Central memory CD8-positive, alpha-beta T cell (primary cell): ENCODE measurements around the gene PRKN.

ENCODE experiments used
- ATAC-seq: fragments of 150-1000 bp; cut with Tn5 transposase; replicated peaks from 2 replicates; pipeline ENCODE4 v1.10.0; 2022; ENCODE audit warnings: mild to moderate bottlenecking, moderate FRiP score, moderate number of reproducible peaks; ENCODE audit not compliant: poor library complexity, severe bottlenecking; ENCODE audit errors: extremely low read depth
- DNase-seq, 2 donors: peaks; one replicate each; pipeline ENCODE4 v3.0.0; 2021; ENCODE audit warnings: low spot score in 2 of 2
- H3K27ac Mint-ChIP-seq: one replicate; pipeline ENCODE4 v1.8.0; 2022; ENCODE audit warnings: low read depth, mild to moderate bottlenecking, moderate library complexity, mixed read lengths
- H3K27me3 Mint-ChIP-seq: one replicate; pipeline ENCODE4 v1.8.0; 2022; ENCODE audit warnings: mixed read lengths
- H3K36me3 Mint-ChIP-seq: one replicate; pipeline ENCODE4 v1.8.0; 2022; ENCODE audit warnings: mild to moderate bottlenecking, moderate library complexity, mixed read lengths; ENCODE audit not compliant: insufficient read depth
- H3K4me1 Mint-ChIP-seq: one replicate; pipeline ENCODE4 v1.8.0; 2022; ENCODE audit warnings: mixed read lengths
- H3K4me3 Mint-ChIP-seq: one replicate; pipeline ENCODE4 v1.8.0; 2022; ENCODE audit warnings: mild to moderate bottlenecking, moderate library complexity, mixed read lengths
- H3K9me3 Mint-ChIP-seq: one replicate; pipeline ENCODE4 v1.8.0; 2022; ENCODE audit warnings: mixed read lengths

Gene PRKN

DNA sequence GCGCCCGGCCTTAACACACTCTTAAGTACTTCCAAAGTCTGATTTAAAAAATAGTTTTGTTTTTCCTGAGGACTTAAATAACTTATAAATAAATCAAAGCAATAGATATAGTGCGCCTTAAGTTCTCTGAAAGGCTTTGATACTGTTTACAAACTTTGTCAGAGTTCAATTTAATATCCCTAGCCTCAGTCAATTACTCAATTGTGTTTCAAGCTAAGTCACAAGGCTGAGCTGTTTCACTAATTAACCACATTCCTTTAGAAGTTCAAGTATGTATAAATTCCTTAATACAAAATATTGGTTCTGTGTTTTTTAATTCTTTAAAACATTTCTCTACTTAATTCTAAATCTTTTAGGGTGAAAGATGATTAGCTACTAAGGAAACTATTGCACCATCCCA, 1275.3 kb downstream of the PRKN start:
- H3K4me3 Mint-ChIP-seq: no peak overlapping the region
- H3K36me3 Mint-ChIP-seq: no peaks in the 10 kb centered on the region
- DNase-seq (no peak), ATAC-seq (no peak)
- H3K27me3 Mint-ChIP-seq: no peaks in the 10 kb centered on the region
- no peaks in the 10 kb centered on the region for H3K4me1 Mint-ChIP-seq
- no peaks in the 10 kb centered on the region for H3K9me3 Mint-ChIP-seq
- no peak overlapping the region for H3K27ac Mint-ChIP-seq

DNA sequence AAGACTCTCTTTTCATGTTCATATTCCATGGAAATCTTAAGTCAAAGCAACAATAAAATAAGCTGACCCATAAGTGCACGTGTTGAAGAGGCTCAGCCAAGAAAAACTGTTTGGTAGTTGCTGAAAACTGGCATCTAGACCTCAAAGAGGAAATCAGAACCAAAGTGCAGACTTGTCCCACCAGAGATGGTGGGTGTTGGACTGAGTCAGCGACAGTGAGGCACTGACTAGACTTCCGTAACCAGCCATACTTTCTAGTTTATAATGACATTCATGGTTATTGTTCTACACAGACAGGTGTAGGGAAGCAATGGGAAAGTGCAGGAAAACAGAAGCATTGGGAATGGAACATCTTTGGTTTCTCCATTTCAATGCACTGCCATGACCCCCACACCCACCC, 1278.0 kb downstream of the PRKN start:
- Mint-ChIP-seq H3K27me3 (no peaks in the 10 kb centered on the region), H3K27ac (no peak overlapping the region), H3K4me3 (no peak overlapping the region), H3K9me3 (no peaks in the 10 kb centered on the region), H3K4me1 (no peaks in the 10 kb centered on the region), H3K36me3 (no peaks in the 10 kb centered on the region)
- DNase-seq: no peak
- ATAC-seq: no peak

DNA sequence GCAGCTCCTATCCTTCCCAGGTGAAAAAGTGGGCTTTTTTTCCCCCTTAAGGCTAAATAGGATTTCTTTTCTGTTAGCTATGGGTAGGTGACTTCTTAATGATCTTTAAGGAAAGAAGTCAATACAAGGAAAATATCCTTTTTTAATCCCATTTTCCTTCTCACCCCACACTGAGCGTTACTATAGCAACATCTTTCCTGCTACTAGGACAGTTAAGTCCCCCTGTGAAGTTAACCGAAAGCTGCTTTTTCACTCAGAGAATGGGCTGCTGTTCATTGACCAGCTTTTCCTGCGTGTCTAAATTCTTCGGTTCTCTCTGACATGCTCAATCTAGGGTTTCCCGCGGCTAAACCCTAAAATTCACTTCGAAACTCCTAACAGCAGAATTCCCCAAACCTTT, 1280.6 kb downstream of the PRKN start:
- Mint-ChIP-seq H3K27ac (no peak overlapping the region), H3K4me3 (no peak overlapping the region), H3K4me1 (no peaks in the 10 kb centered on the region), H3K27me3 (no peaks in the 10 kb centered on the region), H3K36me3 (no peaks in the 10 kb centered on the region), H3K9me3 (no peaks in the 10 kb centered on the region)
- ATAC-seq (no peak), DNase-seq (no peak)

DNA sequence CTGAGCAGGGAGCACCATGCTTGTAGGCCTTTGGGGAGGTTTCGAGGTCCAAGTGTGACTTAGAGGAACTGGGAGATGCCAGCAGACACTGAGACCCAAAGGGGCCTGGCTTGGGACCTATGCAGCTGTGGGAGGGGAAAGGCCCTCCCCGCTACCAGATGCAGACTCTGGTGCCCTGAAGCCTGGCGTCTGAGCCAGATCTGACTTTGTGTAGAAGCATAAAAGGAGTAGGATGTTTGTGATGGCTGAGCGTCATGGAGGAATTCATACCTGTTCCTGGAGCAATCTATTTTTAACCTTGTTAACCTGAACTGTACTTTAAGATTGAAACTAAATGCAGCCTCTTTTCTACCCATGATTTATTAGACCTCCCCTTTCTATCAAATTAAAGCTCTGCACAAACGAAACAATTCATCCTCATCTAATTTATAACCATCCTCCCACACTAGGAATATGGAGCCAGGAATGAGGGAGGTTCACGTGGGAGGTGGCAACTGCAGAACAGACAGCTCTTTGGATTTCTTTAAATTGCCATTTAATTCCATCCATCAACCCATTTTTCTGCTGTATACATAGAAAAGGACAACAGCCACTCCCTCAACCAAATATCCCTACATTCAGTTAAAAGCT, 1281.2 kb downstream of the PRKN start:
- Mint-ChIP-seq H3K4me3 (no peak overlapping the region), H3K27ac (no peak overlapping the region), H3K36me3 (no peaks in the 10 kb centered on the region), H3K4me1 (no peaks in the 10 kb centered on the region), H3K9me3 (no peaks in the 10 kb centered on the region), H3K27me3 (no peaks in the 10 kb centered on the region)
- no peak for DNase-seq
- ATAC-seq: no peak

DNA sequence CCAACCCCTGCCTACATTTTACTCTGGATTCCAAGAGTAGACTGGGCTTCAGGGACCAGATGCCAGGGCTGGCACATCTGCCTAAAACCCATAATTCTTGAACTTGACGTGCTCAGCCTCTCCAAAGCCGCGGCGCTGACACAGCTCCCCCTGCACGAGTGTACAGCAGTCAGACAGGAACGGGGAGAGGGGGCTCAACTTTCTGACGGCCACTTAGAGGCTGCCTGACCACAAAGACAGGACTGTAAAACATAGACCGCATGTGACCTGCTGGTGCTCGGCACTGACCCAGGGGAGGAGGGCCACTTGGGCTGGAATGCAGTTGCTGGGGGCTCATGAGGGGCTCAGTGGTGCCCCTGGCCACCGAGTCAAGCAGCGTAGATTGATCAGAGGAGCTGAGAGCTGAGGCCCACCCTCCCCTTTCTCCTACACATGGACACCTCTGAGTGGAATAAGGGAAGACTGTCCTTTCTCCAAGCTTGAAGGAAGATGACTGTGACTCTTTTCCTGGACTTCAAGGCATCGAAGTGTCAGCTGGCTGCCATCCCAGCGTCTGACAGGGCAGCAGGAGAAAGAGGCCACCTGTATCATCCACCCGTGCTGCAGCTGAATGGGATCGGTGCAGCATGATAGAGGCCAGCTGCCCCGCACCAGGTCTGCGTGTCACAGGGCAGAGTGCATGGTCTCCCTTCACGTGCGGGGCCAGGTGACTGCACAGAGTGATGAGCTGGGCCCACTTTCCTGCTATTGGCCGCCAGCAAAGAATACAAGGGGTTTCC, 1282.4 kb downstream of the PRKN start:
- Mint-ChIP-seq H3K9me3 (no peaks in the 10 kb centered on the region), H3K4me3 (no peak overlapping the region), H3K27me3 (no peaks in the 10 kb centered on the region), H3K4me1 (no peaks in the 10 kb centered on the region), H3K27ac (no peak overlapping the region), H3K36me3 (no peaks in the 10 kb centered on the region)
- DNase-seq (no peak), ATAC-seq (no peak)

DNA sequence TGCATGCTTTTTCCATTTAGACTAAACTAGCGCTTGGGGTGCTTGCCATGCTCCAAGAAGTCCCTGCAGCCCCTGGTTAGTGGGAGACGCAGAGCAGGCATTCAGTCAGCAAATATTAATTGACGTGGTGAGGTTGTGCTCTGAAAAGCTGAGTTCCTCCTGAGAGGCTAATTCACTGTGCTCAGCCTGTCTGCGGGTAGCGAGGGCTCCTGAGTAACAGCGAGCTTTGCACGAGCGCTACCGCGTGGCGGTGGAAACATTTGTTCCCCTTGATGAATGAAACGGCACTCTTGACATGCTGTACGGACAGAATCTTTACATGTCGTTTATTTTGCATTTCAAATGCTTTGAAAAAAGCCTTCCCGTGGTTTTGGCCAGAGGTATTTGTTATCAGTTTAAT, 1283.1 kb downstream of the PRKN start:
- DNase-seq (no peak), ATAC-seq (no peak)
- H3K4me3 Mint-ChIP-seq: no peak overlapping the region

DNA sequence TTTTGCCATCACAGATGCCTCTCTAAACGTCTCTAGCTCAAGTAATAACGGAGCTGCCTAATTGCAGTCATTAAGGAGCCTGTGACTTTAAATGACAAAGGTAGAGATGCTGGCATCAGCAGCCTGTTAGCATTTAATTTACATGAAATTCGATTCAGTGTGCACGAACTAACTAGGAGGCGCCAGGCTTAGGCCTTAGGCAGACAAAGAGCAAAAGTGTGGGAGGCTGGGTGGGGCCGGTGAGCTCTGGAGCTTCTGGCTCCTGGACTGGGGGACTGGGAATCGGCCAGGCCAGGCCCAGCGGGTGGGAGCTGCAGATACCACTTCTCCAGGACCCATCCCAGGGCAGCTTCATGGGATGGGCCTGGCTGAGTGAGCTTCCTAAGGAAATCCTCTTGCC, 1283.7 kb downstream of the PRKN start:
- Mint-ChIP-seq H3K27me3 (no peaks in the 10 kb centered on the region), H3K4me1 (no peaks in the 10 kb centered on the region), H3K36me3 (no peaks in the 10 kb centered on the region), H3K27ac (no peak overlapping the region), H3K4me3 (no peak overlapping the region), H3K9me3 (no peaks in the 10 kb centered on the region)
- no peak for DNase-seq
- ATAC-seq: no peak

More for the DNA sequence above, 1283.1 kb downstream of the PRKN start:
- no peaks in the 10 kb centered on the region for H3K27me3 Mint-ChIP-seq
- H3K9me3 Mint-ChIP-seq: no peaks in the 10 kb centered on the region
- no peak overlapping the region for H3K27ac Mint-ChIP-seq
- no peaks in the 10 kb centered on the region for H3K36me3 Mint-ChIP-seq
- H3K4me1 Mint-ChIP-seq: no peaks in the 10 kb centered on the region

DNA sequence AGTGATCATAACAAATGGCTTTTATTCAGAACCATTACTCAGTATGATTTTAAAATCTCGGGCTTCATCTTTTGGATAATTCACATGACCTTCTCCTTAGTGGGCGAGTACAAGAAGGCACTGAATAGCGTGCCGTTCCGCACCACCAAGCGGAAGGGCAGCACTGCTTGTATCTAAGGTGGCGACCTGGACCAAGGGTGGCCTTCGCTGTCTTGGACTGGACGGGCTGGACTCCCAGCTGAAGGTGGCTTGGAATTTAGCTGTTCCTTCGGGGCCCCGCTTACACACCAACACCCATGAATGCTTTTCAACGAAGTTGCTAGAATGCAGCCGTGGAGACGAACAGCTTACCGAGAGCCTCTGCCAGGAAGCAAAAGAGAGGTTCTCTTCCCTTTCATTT, 1285.1 kb downstream of the PRKN start:
- Mint-ChIP-seq H3K27me3 (no peaks in the 10 kb centered on the region), H3K36me3 (no peaks in the 10 kb centered on the region), H3K27ac (no peak overlapping the region), H3K4me1 (no peaks in the 10 kb centered on the region), H3K9me3 (no peaks in the 10 kb centered on the region), H3K4me3 (no peak overlapping the region)
- no peak for ATAC-seq
- no peak for DNase-seq

DNA sequence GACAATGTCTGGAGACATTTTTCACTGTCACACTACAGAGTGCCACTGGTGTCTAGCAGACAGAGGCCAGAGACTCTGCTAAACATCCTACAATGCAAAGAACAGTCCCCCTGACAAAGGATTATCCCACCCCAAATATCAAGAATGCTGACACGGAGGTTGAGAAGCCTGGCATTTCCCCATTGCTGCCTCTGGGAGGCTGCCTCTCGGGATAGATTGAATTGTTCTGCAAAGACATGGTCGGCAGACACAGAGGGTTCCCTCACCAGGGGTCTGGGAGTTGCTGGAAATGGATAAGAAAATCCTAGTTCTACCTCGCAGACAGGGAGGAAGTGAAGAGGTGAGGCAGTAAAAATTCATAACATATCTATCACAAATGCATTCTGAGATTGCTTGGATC, 1287.3 kb downstream of the PRKN start:
- Mint-ChIP-seq H3K9me3 (no peaks in the 10 kb centered on the region), H3K4me3 (no peak overlapping the region), H3K27ac (no peak overlapping the region), H3K36me3 (no peaks in the 10 kb centered on the region), H3K27me3 (no peaks in the 10 kb centered on the region), H3K4me1 (no peaks in the 10 kb centered on the region)
- ATAC-seq (no peak), DNase-seq (no peak)

DNA sequence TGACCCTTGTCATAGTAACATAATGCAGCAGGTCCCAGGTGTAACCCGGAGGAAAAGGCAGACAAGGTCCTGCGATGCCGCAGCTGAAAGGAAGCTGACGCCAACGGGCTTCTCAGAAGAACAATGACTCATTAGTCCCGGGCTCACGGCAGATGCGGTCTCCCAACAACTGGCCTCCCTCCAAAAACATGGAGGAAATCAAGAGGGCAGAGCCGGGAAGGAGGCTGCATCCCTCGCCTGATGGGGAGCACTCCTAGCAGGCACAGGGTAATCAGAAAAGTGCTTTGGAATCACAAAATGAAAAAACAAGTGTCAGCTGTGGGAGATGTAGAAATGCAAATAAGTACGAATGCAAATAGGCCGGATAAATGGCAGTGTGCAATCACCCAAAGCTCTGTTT, 1288.5 kb downstream of the PRKN start:
- ATAC-seq: no peak
- DNase-seq: no peak
- H3K9me3 Mint-ChIP-seq: no peaks in the 10 kb centered on the region
- no peaks in the 10 kb centered on the region for H3K27me3 Mint-ChIP-seq
- no peaks in the 10 kb centered on the region for H3K4me1 Mint-ChIP-seq
- no peak overlapping the region for H3K27ac Mint-ChIP-seq
- no peaks in the 10 kb centered on the region for H3K36me3 Mint-ChIP-seq
- no peak overlapping the region for H3K4me3 Mint-ChIP-seq

DNA sequence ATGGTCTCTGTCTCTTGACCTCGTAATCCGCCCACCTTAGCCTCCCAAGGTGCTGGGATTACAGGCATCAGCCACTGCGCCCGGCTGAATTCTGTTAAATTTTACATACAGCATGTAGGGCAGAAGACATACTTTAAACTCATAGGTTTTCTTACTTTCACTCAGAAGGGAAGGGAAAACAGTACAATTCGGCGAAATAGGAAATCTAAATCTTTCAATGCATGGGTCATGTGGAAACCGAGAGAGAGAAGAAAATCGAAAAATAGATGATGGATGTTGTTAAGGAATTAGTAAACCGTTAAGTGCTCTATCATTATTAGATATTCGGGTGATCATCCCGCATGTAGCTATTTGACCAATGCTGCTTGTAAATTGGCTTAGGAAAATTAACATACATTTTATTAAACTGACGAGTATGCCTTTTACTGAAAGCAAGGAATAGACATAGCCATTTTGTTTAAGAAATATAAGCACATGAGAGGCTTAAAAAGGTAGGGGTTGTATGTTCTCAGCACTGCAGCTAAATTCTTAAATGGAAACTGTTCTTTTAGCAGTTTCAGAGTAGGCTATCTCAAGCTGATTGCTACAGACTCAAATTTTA, 1289.0 kb downstream of the PRKN start:
- H3K27ac Mint-ChIP-seq: no peak overlapping the region
- H3K27me3 Mint-ChIP-seq: no peaks in the 10 kb centered on the region
- no peak overlapping the region for H3K4me3 Mint-ChIP-seq
- H3K4me1 Mint-ChIP-seq: no peaks in the 10 kb centered on the region
- H3K36me3 Mint-ChIP-seq: no peaks in the 10 kb centered on the region
- no peak for ATAC-seq
- no peaks in the 10 kb centered on the region for H3K9me3 Mint-ChIP-seq
- DNase-seq: no peak

DNA sequence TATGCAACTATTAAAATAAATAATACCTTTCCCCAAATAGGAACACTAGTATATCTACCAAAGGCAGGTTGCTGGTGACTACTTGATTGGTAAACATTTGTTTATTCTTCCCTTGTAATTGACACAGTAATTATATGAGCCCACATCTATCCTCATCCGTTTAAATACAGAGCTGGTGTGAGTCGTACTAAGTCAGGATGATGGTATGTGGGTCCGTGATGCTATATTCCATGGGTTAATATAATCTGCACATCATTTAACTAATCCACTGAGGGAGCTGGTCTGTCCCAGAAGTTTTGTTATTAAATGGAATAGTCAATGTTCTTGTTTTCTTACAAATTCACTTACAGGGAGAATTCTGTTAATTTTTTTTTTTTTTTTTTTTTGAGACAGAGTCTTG, 1289.7 kb downstream of the PRKN start:
- no peaks in the 10 kb centered on the region for H3K36me3 Mint-ChIP-seq
- H3K9me3 Mint-ChIP-seq: no peaks in the 10 kb centered on the region
- no peaks in the 10 kb centered on the region for H3K27me3 Mint-ChIP-seq
- H3K4me1 Mint-ChIP-seq: no peaks in the 10 kb centered on the region
- H3K27ac Mint-ChIP-seq: no peak overlapping the region
- no peak overlapping the region for H3K4me3 Mint-ChIP-seq
- DNase-seq (no peak), ATAC-seq (no peak)
